Right lobe of liver (tissue), 6 donors: Measurements from ENCODE around the gene CUL5. TPM values are rescaled to one million over a fixed set of nuclear protein-coding genes. Genes with fewer than 3 reads are reported as not detected.

Experiments
- ATAC-seq, 4 donors: fragments of 200-7000 bp; cut with Tn5 transposase; one replicate each; pipeline ENCODE4 v1.9.1; 2020; ENCODE audit warnings: mild to moderate bottlenecking in 4 of 4, moderate library complexity in 4 of 4
- DNase-seq, 3 donors: peaks; one replicate each; pipeline ENCODE4 v3.0.0-alpha.2; 2020
- H3K27ac ChIP-seq, 3 donors: fragments of 200-600 bp; one replicate each; pipeline ENCODE4 v1.8.0; 2022
- H3K27me3 ChIP-seq, 2 donors: fragments of 200-600 bp; one replicate each; pipeline ENCODE4 v1.8.0; 2022
- H3K36me3 ChIP-seq, 4 donors: fragments of 200-600 bp; sonication (generic) in 1 of 4; one replicate each; pipeline versions ENCODE4 v1.5.1 to v1.8.0; 2017 to 2022; ENCODE audit warnings: control low read depth in 1 of 4
- H3K4me1 ChIP-seq, 4 donors: fragments of 200-600 bp; sonication (generic) in 1 of 4; one replicate each; pipeline versions ENCODE4 v1.5.1 to v1.8.0; 2017 to 2022; ENCODE audit warnings: control low read depth in 1 of 4
- H3K4me3 ChIP-seq, 3 donors: fragments of 200-600 bp; one replicate each; pipeline ENCODE4 v1.8.0; 2022
- H3K9me3 ChIP-seq, 4 donors: fragments of 200-600 bp; sonication (generic) in 1 of 4; one replicate each; pipeline versions ENCODE4 v1.5.1 to v1.8.0; 2017 to 2022; ENCODE audit warnings: control low read depth in 1 of 4
- POLR2A ChIP-seq: fragments of 450-650 bp; IDR thresholded peaks from one replicate; pipeline ENCODE4 v1.6.1; 2017; ENCODE audit warnings: antibody characterized with exemption, mild to moderate bottlenecking
- WGBS: methylation state at CpG from one replicate; pipeline ENCODE4 v1.1.6; 2018; ENCODE audit warnings: low coverage, low lambda C conversion rate; ENCODE audit not compliant: insufficient coverage; ENCODE audit errors: missing lambda C conversion rate; 5-methylcytosine and 5-hydroxymethylcytosine counted together
- intact Hi-C, 2 donors: fragments of 100-400 bp; cut with DNase I; formaldehyde crosslinking; loops; one replicate each; pipeline versions ENCODE4 v1.11.2 to v1.14.1; 2022
- small RNA-seq, 2 experiments: library from RNA; depleted of rRNA; stranded (forward); fragments of <200 nt; gene quantifications; one replicate each; pipeline ENCODE3, GENCODE V24; 2016
- total RNA-seq, 6 experiments: library from RNA; depleted of rRNA in 2 of 6; stranded (reverse); fragments of >200 nt in 2 of 6; fragmentation: NEBNext Ultra II Directional in 3 of 6; extraction: Animal tissue kit (Norgen Biotek cat#: 25700) in 3 of 6; gene quantifications; one replicate each; pipeline versions ENCODE4 v1.1.0 to v1.2.4, GENCODE V29; 2016 to 2023
- TF ChIP-seq, protein P1 (sequence below), 4 donors: fragments of 200-600 bp in 3 of 4; fragments of 450-650 bp in 1 of 4; IDR thresholded peaks; one replicate each; pipeline versions ENCODE4 v1.5.1 to v1.8.0; 2016 to 2022; ENCODE audit warnings: antibody characterized with exemption in 4 of 4, mild to moderate bottlenecking in 2 of 4
- donor health status: DM: no; HTN: yes; CAD: no.
- donor health status: DM: no; HTN: no; CAD: no.
- donor health status: DM: no; HTN: no; CAD: no.
- donor health status: DM: no; HTN: yes; CAD: no.
- donor health status: DM: no; HTN: yes; CAD: no.

Gene CUL5
- total RNA-seq, 6 experiments from 2014 or later = 14.0 to 20.2 (median 17.8) TPM

DNA sequence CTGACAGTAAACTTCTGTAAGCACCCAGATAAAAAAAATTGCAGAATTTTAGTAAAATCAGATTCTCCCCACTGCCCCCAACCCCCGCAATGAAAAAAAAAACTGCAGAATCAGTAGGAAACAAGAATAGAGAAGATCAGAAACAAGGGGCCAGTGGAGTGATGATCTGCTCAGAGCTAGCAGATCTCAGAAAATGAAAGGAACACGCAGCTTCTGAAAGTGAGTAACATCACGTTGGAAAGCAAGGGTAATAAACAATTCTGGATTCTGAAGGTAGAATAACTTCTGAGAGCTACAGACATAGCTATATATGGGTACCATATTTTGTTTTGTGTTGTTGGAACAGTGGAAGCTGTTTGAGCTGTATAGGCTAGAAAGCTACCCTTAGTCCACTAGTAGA lies 135.9 kb downstream of the CUL5 start:
- no peak for DNase-seq
- ATAC-seq = no peak
- intact Hi-C loops = no loop called here
- no peaks in the 10 kb centered on the region for H3K27me3 ChIP-seq
- H3K9me3 ChIP-seq = no peaks in the 10 kb centered on the region
- TF ChIP-seq, protein P1, sequence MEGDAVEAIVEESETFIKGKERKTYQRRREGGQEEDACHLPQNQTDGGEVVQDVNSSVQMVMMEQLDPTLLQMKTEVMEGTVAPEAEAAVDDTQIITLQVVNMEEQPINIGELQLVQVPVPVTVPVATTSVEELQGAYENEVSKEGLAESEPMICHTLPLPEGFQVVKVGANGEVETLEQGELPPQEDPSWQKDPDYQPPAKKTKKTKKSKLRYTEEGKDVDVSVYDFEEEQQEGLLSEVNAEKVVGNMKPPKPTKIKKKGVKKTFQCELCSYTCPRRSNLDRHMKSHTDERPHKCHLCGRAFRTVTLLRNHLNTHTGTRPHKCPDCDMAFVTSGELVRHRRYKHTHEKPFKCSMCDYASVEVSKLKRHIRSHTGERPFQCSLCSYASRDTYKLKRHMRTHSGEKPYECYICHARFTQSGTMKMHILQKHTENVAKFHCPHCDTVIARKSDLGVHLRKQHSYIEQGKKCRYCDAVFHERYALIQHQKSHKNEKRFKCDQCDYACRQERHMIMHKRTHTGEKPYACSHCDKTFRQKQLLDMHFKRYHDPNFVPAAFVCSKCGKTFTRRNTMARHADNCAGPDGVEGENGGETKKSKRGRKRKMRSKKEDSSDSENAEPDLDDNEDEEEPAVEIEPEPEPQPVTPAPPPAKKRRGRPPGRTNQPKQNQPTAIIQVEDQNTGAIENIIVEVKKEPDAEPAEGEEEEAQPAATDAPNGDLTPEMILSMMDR (IDR thresholded peaks at IDR 0.05) = no peak
- TF ChIP-seq POLR2A = no peak
- no peak overlapping the region for H3K4me3 ChIP-seq
- no peak overlapping the region for H3K27ac ChIP-seq
- peaks cover 0 to 4% (median 0%) of the 10 kb centered on the region in 4 donors for H3K4me1 ChIP-seq
- H3K36me3 ChIP-seq = peaks cover 10 to 100% (median 59%) of the 10 kb centered on the region in 4 donors
- WGBS = 87% methylated on average over 3 of the region's 3 CpGs

- DNase-seq (no peak), ATAC-seq (no peak)
- Histone ChIP-seq H3K27me3 (no peaks in the 10 kb centered on the region), H3K4me3 (no peak overlapping the region), H3K9me3 (no peaks in the 10 kb centered on the region), H3K4me1 (peaks cover 0 to 4% (median 0%) of the 10 kb centered on the region in 4 donors), H3K27ac (no peak overlapping the region), H3K36me3 (peaks cover 5 to 98% (median 58%) of the 10 kb centered on the region in 4 donors)
- no peak for TF ChIP-seq POLR2A
- TF ChIP-seq, protein P1 (IDR thresholded peaks at IDR 0.05) = no peak
- intact Hi-C loops = no loop called here
- 82% methylated on average over 1 of the region's 1 CpG for WGBS
Measured at GRCh38 chr11:108147150-108147549, 138.5 kb downstream of the CUL5 start.

GRCh38 chr11:108148556-108148955 lies 139.9 kb downstream of the CUL5 start:
- Histone ChIP-seq H3K9me3 (peaks cover 0 to 2% (median 0%) of the 10 kb centered on the region in 4 donors), H3K27ac (no peak overlapping the region), H3K4me3 (no peak overlapping the region), H3K36me3 (peaks cover 0 to 92% (median 53%) of the 10 kb centered on the region in 4 donors), H3K4me1 (peaks cover 0 to 4% (median 0%) of the 10 kb centered on the region in 4 donors), H3K27me3 (no peaks in the 10 kb centered on the region)
- intact Hi-C loops = no loop called here
- ATAC-seq (peak in 3 of 4 donors; percentile 14 to 23 (median 18)), DNase-seq (no peak)
- 85% methylated on average over 3 of the region's 3 CpGs for WGBS
- TF ChIP-seq POLR2A = no peak
- TF ChIP-seq, protein P1 (IDR thresholded peaks at IDR 0.05) = no peak

- Histone ChIP-seq H3K4me1 (no peaks in the 10 kb centered on the region), H3K36me3 (peaks cover 0 to 70% (median 19%) of the 10 kb centered on the region in 4 donors), H3K4me3 (no peak overlapping the region), H3K27me3 (no peaks in the 10 kb centered on the region), H3K27ac (no peak overlapping the region), H3K9me3 (peaks cover 0 to 2% (median 0%) of the 10 kb centered on the region in 4 donors)
- TF ChIP-seq POLR2A = no peak
- TF ChIP-seq, protein P1 (IDR thresholded peaks at IDR 0.05) = no peak
- no peak for DNase-seq
- no peak for ATAC-seq
- WGBS = 100% methylated on average over 2 of the region's 2 CpGs
- intact Hi-C loops = no loop called here
Measured at GRCh38 chr11:108154591-108154990, 145.9 kb downstream of the CUL5 start.

Small RNA genes within 50 kb of the gene (small RNA-seq; reads per million reads assigned to genes)
- 0 reads per million in 2 experiments for gene RF00019

Other genes starting within 250 kb of the CUL5 start
- under 1 TPM in 5 of 6 experiments, not detected in 1; 0.06 to 0.55 (median 0.28) TPM for gene SLC35F2, start 150.1 kb upstream of the CUL5 start, total RNA-seq
- 1 to 10 TPM in 2 of 6 experiments, under 1 TPM in 3, not detected in 1; 0.42 to 1.2 (median 0.72) TPM for gene RAB39A, start 80.5 kb upstream of the CUL5 start, total RNA-seq
- gene ACAT1, start 112.7 kb downstream of the CUL5 start, total RNA-seq = 1,000 to 10,000 TPM in 2 of 6 experiments, 100 to 1,000 TPM in 4; 357 to 1,180 (median 459) TPM
- gene NPAT, start 213.7 kb downstream of the CUL5 start, total RNA-seq = 1 to 10 TPM; 4.8 to 7.8 (median 5.9) TPM
- gene ATM, start 214.2 kb downstream of the CUL5 start, total RNA-seq = 10 to 100 TPM; 24.9 to 47.1 (median 32.4) TPM